ENCODE data around the gene ELMOD1.

ELMOD1 gene

GRCh38 chr11:107549253-107549953, 41.5 kb upstream of the ELMOD1 start:
- Histone ChIP-seq H3K4me1 (ENCODE audit: control insufficient read depth, insufficient read depth, low read length) (no peaks in the 10 kb centered on the region), H3K36me3 (ENCODE audit: control insufficient read depth in 2 of 2, insufficient read depth in 1 of 2, low read length in 2 of 2) (peaks cover 0 to 38% of the 10 kb centered on the region in 2 experiments; a peak in 1 of 3 replicates), H3K9me3 (ENCODE audit: control insufficient read depth, insufficient read depth, low read depth, low read length) (no peaks in the 10 kb centered on the region), H3K4me3 (ENCODE audit: low read depth, low read length) (no peak overlapping the region), H3K27ac (ENCODE audit: extremely low read depth, low read depth, low read length) (no peak overlapping the region)
- ChIA-PET CTCF (interaction anchor here (0.6 to 10.2 kb wide), 20 partner anchors 9 to 689 kb away, joined by 3 to 85 read pairs (median 4); partner anchors contain the start of gene ALKBH8), POLR2A (interaction anchor here (0.5 kb wide), 1 partner anchor 151 kb away, joined by 3 read pairs; no protein-coding TSS in a partner anchor)
- TF ChIP-seq ZNF621 (tag by site-specific recombination; IDR thresholded peaks at IDR 0.05): no peak
- TF ChIP-seq ZNF221 (tag by site-specific recombination; IDR thresholded peaks at IDR 0.05; ENCODE audit: borderline replicate concordance): no peak
- no peak for TF ChIP-seq IKZF3 (tag by site-specific recombination; IDR thresholded peaks at IDR 0.05)
- peak; percentile 73 for TF ChIP-seq ZNF654 (tag by site-specific recombination; IDR thresholded peaks at IDR 0.05; ENCODE audit: low read depth)

- H3K9me3 ChIP-seq (ENCODE audit: control insufficient read depth, insufficient read depth, low read depth, low read length): no peaks in the 10 kb centered on the region
- H3K4me3 ChIP-seq (ENCODE audit: low read depth, low read length): no peak overlapping the region
- no peak overlapping the region for H3K27ac ChIP-seq (ENCODE audit: extremely low read depth, low read depth, low read length)
- CTCF ChIA-PET: interaction anchor here (1.1 to 10.2 kb wide), 9 partner anchors 9 to 349 kb away, joined by 3 to 85 read pairs (median 6); partner anchors contain the start of gene ALKBH8
- TF ChIP-seq ZNF426 (tag by site-specific recombination; IDR thresholded peaks at IDR 0.05) (no peak), ZNF175 (tag by site-specific recombination; IDR thresholded peaks at IDR 0.05) (no peak), PATZ1 (tag by site-specific recombination; IDR thresholded peaks at IDR 0.05) (no peak), BCL11B (tag by site-specific recombination; IDR thresholded peaks at IDR 0.05; ENCODE audit: low read depth) (no peak), ZNF292 (tag by site-specific recombination; IDR thresholded peaks at IDR 0.05; ENCODE audit: borderline replicate concordance, low read depth) (no peak)
- no peaks in the 10 kb centered on the region for H3K4me1 ChIP-seq (ENCODE audit: control insufficient read depth, insufficient read depth, low read length)
- POLR2A ChIA-PET: interaction anchor here (0.5 kb wide), 1 partner anchor 151 kb away, joined by 3 read pairs; no protein-coding TSS in a partner anchor
- H3K36me3 ChIP-seq (ENCODE audit: control insufficient read depth in 2 of 2, insufficient read depth in 1 of 2, low read length in 2 of 2): peaks cover 0 to 38% of the 10 kb centered on the region in 2 experiments; a peak in 1 of 3 replicates
These were observed 41.0 kb upstream of the ELMOD1 start for GRCh38 chr11:107549954-107550285.

- peaks cover 0 to 38% of the 10 kb centered on the region in 2 experiments; a peak in 1 of 3 replicates for H3K36me3 ChIP-seq (ENCODE audit: control insufficient read depth in 2 of 2, insufficient read depth in 1 of 2, low read length in 2 of 2)
- H3K4me1 ChIP-seq (ENCODE audit: control insufficient read depth, insufficient read depth, low read length): no peaks in the 10 kb centered on the region
- POLR2A ChIA-PET: interaction anchor here (0.5 kb wide), 1 partner anchor 150 kb away, joined by 3 read pairs; no protein-coding TSS in a partner anchor
- no peak for TF ChIP-seq ZNF404 (tag by site-specific recombination; IDR thresholded peaks at IDR 0.05)
- TF ChIP-seq ZNF433 (tag by site-specific recombination; IDR thresholded peaks at IDR 0.05; ENCODE audit: low read depth): no peak
- TF ChIP-seq ZNF610 (tag by site-specific recombination; IDR thresholded peaks at IDR 0.05; ENCODE audit: borderline replicate concordance): no peak
- no peak for TF ChIP-seq ZSCAN5A (tag by site-specific recombination; IDR thresholded peaks at IDR 0.05)
- no peak for TF ChIP-seq ZNF654 (tag by site-specific recombination; IDR thresholded peaks at IDR 0.05; ENCODE audit: low read depth)
- TF ChIP-seq KLF10 (tag by site-specific recombination; IDR thresholded peaks at IDR 0.05): no peak
- H3K9me3 ChIP-seq (ENCODE audit: control insufficient read depth, insufficient read depth, low read depth, low read length): no peaks in the 10 kb centered on the region
- no peak overlapping the region for H3K4me3 ChIP-seq (ENCODE audit: low read depth, low read length)
- no peak overlapping the region for H3K27ac ChIP-seq (ENCODE audit: extremely low read depth, low read depth, low read length)
- CTCF ChIA-PET: interaction anchor here (0.6 to 10.2 kb wide), 9 partner anchors 10 to 348 kb away, joined by 3 to 85 read pairs (median 6); partner anchors contain the start of gene ALKBH8
These were observed 40.6 kb upstream of the ELMOD1 start for GRCh38 chr11:107550304-107550703.
